Jurkat, Clone E6-1 (cell line): ENCODE measurements around the gene RAB39A. TPM values are rescaled to one million over a fixed set of nuclear protein-coding genes. Genes with fewer than 3 reads are reported as not detected.
"Not testable (repeated sequence)": the region's sequence is repeated elsewhere in the genome, so short reads cannot be mapped to it uniquely, and the experiment has no call there.

Experiments used
- DNase-seq: peaks from one replicate; pipeline ENCODE4 v3.0.0-alpha.2; 2011; ENCODE audit warnings: low read depth, low spot score
- H3K4me3 ChIP-seq: 2 replicates; pipeline ENCODE4 v1.5.1; 2011; ENCODE audit warnings: mild to moderate bottlenecking, low read length, control low read depth, moderate library complexity
- polyA plus RNA-seq: library from polyadenylated mRNA; unstranded; fragments of >200 nt; gene quantifications from one replicate; pipeline ENCODE4 v1.2.1, GENCODE V29; 2012; ENCODE audit warnings: missing spikeins; ENCODE audit not compliant: insufficient read length, insufficient read depth

Gene RAB39A
- polyA plus RNA-seq, result not detected

DNA sequence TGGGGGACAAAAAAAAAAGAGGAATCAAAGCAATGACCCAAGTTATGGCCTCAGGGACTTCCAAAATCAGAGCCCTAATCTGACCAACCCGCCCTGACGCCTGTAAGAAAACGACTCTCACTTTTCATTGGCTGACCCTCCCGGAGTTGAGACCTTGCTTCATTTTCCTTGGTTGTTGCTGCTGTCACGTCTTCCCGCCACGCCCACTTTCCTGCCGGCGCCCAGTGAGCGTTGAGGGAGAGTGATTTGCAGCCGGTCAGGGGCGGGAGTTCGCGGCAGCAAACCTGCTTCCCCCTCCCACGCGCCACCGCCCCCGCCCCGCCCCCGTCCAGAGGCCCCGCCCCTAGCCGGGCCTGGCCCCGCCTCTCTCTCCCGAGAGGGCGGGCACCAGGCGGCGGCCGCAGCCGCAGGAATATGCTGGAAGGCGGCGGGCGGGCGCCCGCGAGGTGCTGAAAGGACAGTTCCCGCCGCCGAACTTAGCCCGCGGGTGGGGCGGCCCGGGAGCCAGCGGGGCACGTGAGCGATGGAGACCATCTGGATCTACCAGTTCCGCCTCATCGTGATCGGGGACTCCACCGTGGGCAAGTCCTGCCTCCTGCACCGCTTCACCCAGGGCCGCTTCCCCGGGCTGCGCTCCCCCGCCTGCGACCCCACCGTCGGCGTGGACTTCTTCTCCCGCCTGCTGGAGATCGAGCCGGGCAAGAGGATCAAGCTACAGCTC, at the start of gene RAB39A:
TSS of gene RAB39A (plus strand) at position 403 of the 721 bp plus-strand sequence. CDS start at position 524, 121 bp downstream.
- H3K4me3 ChIP-seq, result peak within 1 kb of the TSS; percentile 18; the same call in 1 of the 2 replicates
- DNase-seq, result peak; percentile 66

DNA sequence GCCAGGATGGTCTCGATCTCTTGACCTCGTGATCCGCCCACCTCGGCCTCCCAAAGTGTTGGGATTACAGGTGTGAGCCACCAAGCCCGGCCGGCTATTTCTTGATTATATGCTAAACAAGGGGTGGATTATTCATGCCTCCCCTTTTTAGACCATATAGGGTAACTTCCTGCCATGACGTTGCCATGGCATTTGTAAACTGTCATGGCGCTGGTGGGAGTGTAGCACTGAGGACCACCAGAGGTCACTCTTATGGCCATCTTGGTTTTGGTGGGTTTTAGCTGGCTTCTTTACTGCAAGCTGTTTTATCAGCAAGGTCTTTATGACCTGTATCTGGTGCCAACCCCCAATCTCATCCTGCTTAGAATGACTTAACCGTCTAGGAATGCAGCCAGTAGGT, 46.8 kb upstream of the RAB39A start:
- not testable (repeated sequence) for H3K4me3 ChIP-seq, DNase-seq

DNA sequence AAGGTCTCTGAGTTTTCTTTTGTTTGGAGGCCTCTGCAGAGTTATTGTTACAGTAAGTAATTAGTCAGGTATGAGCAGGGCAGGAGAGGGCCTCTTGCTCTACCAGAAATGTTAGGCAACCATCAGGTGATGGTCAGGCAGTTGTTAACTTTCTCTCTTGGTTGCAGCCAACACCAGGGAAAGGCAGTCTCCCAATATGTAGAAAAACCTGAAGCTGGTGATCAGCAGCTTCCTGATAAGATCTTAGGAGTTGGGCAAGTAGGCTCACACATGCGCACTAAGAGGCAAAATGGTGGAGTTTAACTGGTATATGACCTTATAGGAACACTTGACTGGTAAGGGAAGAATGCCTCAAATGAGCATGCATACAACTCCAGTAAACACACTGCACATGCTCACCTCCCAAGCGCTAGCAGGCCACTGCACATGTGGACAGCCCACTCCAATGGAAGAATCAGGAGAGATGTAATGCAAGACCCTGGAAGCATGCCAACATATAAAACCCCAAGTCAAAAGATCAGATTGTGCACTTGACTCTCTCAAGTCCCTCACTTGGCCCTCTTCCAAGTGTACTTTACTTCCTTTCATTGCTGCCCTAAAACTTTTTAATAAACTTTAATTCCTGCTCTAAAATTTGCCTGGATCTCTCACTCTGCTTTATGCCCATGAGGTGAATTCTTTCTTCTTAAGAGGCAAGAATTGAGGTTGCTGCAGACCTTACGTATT, 46.0 kb upstream of the RAB39A start:
- DNase-seq, result no peak
- no peak overlapping the region for H3K4me3 ChIP-seq

- H3K4me3 ChIP-seq, result no peak overlapping the region
- DNase-seq, result peak; percentile 9
Measured at GRCh38 chr11:107898270-107898669, 30.0 kb upstream of the RAB39A start.

- no peak overlapping the region for H3K4me3 ChIP-seq
- no peak for DNase-seq
Measured at GRCh38 chr11:107908211-107908610, 20.0 kb upstream of the RAB39A start.

DNA sequence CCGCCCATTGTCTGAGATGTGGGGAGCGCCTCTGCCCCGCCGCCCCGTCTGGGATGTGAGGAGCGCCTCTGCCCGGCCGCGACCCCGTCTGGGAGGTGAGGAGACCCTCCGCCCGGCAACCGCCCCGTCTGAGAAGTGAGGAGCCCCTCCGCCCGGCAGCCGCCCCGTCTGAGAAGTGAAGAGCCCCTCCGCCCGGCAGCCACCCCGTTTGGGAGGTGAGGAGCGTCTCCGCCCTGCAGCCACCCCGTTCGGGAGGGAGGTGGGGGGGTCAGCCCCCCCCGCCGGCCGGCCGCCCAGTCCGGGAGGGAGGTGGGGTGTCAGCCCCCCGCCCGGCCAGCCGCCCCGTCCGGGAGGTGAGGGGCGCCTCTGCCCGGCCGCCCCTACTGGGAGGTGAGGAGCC, 15.8 kb upstream of the RAB39A start:
- H3K4me3 ChIP-seq, DNase-seq: not testable (repeated sequence)

- DNase-seq, result no peak
- H3K4me3 ChIP-seq, result no peak overlapping the region
Measured at GRCh38 chr11:107915229-107915628, 13.0 kb upstream of the RAB39A start.

GRCh38 chr11:107916671-107917241, 11.5 kb upstream of the RAB39A start:
- no peak for DNase-seq
- H3K4me3 ChIP-seq, result no peak overlapping the region

- no peak overlapping the region for H3K4me3 ChIP-seq
- DNase-seq, result no peak
Measured at GRCh38 chr11:107921997-107922396, 6.3 kb upstream of the RAB39A start.

DNA sequence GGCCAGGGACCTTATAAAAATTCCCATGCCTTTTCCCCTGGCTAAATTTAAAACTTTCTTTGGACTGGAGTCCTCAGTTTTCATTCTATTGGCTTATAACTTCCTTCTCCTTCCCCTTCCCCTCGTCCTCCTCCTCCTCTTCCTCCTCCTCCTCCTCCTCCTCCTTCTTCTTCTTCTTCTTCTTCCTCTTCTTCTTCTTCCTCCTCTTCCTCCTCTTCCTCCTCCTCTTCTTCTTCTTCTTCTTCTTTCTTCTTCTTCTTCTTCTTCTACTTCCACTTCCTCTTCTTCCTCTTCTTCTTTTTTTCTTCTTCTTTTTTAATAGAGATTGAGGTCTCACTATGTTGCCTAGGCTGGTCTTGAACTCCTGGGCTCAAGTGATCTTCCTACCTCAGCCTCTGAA, 4.7 kb upstream of the RAB39A start:
- not testable (repeated sequence) for H3K4me3 ChIP-seq, DNase-seq

- no peak for DNase-seq
- H3K4me3 ChIP-seq, result no peak overlapping the region
Measured at GRCh38 chr11:107924306-107924705, 3.9 kb upstream of the RAB39A start.

DNA sequence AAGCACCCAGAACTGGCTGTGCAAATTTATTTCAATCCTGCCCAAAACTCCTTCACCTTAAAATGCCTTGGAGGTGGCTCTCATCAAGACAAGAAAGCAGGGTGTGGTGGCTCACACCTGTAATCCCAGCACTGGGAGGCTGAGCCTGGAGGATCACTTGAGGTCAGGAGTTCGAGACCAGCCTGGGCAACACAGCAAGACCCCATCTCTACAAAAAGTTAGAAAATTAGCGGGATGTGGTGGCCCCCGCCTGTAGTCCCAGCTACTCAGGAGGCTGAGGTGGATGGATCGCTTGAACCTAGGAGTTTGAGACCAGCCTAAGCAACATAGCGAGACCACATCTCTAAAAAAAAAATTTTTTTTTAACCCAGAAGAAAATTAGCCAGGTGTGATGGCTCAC, 689 bp upstream of the RAB39A start:
- peak overlapping the region; percentile 18; the same call in 1 of the 2 replicates for H3K4me3 ChIP-seq
- DNase-seq, result no peak

DNA sequence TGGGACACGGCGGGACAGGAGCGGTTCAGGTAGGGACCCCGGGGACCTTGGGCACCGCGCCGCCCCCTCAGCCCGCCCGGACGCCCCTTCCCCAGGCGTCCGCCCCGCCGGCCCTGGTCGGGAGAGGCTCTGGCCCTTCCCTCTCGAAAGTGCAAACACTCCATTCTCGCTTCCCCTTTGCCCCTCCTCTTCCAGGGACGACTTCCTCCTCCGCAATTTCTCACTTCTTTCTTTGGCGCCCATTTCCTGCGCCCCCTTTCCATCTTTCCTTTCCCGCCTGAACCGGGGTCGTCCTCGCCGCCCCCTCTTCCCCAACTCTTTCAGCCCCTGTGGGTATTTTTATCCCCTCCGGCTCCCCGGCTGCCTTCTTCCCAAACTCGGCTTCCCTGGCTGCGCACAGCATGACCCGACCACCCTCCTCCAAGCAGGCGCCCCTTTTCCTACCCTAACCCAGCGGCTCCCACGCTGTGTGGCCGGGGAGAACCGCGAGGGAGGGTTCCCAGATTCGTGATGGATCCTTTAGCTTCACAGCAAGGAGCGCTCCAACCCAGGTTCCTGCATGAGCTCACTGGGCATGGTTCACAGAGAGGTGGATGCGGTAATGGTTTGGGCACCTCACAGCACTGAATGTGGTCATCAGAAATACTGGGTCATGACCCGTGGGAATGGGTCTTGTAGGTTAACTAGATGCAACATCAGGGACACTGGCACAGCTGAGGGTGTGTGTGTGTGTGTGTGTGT, 689 bp downstream of the RAB39A start:
- H3K4me3 ChIP-seq, result no peak overlapping the region
- no peak for DNase-seq

GRCh38 chr11:107929611-107930200, 1.5 kb downstream of the RAB39A start:
- DNase-seq, result no peak
- no peak overlapping the region for H3K4me3 ChIP-seq

- no peak overlapping the region for H3K4me3 ChIP-seq
- no peak for DNase-seq
Measured at GRCh38 chr11:107931206-107931605, 3.0 kb downstream of the RAB39A start.

GRCh38 chr11:107947904-107948303, 19.7 kb downstream of the RAB39A start:
- no peak for DNase-seq
- H3K4me3 ChIP-seq, result no peak overlapping the region

- H3K4me3 ChIP-seq, DNase-seq: not testable (repeated sequence)
Measured at GRCh38 chr11:107948328-107948727, 20.1 kb downstream of the RAB39A start.

DNA sequence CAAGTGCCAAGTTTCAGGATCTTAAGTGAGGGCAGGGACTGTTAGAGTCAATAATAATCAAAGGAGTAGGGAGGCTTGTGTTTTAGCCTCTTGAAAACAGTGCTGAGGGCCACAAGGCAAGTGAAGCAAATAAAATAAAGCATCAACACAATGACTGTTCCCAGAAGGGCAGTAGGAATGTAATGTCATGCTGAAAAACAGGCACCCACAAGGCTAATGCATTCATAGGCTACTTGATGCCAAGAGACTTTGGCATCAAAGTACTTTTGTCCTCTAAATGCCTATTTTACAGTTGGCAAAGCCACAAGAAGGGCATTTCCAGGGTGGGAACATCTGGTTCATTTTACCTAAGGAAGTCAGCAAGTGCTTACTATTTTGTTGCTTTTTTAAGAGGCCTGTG, 22.9 kb downstream of the RAB39A start:
- no peak for DNase-seq
- no peak overlapping the region for H3K4me3 ChIP-seq

DNA sequence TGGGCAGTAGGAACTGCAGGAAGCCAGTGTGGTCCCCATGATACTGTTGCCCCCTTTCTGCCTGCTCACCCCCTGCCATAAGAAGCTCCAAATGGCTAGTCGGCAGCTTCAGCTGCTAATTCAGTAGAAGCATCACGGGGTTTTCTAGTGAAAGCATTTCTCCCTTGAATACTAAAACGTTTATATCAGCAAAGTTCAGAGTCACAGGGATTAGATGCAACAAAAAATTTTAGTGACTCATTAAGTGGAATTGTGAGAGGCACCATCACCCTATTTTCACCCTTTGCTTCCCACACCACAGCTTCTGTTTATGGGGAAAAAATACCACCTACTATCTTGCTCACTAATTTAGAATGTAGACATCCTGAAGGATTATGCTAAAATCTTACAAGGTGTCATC, 25.2 kb downstream of the RAB39A start:
- DNase-seq, result no peak
- H3K4me3 ChIP-seq, result no peak overlapping the region
